C1 segment of cervical spinal cord (tissue), 14 donors: ENCODE data around the gene YWHAB.

Source experiments
- DNase-seq, 14 donors: peaks; one replicate each; lab custom pipeline; 2025; lab: John Stamatoyannopoulos, UW

YWHAB gene

DNA sequence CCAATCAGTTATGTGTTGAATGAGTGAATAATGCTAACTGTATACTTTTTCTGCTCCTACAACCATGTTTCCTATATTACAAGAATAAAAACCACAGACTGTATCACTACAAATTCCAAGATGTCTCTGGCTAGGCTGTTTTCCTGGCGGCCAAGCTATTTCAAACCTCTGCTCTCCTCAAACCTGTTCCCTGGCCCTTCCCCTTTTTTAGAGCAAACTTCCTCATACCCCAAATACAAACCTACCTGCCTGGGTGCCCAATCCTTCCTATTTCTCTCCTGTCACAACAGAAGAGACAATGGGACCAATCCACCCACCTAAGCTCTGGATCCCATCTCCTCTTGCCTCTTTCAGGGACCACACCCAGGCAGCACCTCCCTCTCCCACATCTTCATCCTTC lies 67.2 kb downstream of the YWHAB start:
- no peak for DNase-seq

DNA sequence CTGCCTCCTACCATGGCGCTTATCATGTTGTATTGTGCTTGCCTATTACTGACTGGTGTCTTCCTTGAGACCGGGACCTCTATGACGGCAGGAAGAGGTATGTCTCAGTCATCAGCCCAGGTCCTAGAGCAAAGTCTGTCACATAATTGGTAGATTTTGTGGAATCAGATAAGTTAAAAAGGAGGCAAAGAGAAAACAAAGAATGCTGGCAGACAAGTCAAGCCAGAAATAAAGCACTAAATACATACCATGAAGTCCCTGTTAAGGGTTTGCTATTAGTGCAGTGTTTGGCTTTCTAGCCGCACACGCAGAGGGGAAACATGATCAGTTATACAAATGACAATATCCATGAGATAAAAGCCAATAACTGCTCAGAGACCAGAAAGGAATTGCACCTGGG lies 68.7 kb downstream of the YWHAB start:
- no peak for DNase-seq

DNA sequence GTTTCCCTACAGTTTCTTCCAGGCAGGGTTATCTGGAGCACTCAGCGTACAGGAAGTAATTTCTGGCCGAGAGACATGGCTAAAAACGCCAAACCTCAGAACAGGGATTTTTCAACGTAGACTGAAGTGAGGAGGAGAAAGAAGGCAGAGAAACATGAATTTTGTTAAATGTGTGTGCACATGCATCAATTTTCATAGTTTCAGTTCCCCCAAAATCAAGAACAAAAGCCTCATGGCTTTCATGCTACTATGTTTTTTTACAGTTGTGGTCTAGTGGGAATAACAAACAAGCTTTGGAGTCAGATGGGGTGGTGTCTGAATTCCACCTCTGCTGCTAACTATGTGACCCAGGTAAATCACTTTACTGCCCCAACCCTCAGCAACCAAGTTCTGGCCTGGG lies 69.8 kb downstream of the YWHAB start:
- no peak for DNase-seq

DNA sequence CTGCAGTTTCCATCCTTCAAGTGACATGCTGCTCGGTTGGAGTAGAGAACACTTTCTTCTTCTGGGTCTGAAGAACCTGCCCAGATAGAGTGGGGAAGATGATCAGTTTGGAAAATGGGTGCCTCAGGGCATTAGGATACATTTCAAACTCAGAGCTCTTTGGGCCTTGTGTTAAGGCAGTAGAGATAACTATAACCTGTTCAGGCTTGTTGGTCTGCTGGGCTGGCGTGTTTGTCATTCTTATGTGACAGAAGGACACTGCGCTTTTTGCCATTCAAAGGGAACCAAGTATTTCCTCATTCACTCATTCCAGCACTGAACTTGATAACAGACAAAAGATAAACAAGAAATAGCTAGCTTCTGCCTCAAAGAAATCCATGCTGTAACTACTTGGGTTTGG lies 70.9 kb downstream of the YWHAB start:
- DNase-seq = no peak
